ENCODE measurements around the gene ANO2. TPM values are rescaled to one million over a fixed set of nuclear protein-coding genes. Genes with fewer than 3 reads are reported as not detected.

ANO2 gene
- total and polyA plus RNA-seq, 2 experiments from 2014 or later = 2.3 to 4.6 TPM

GRCh38 chr12:5771756-5772155, 173.3 kb downstream of the ANO2 start (continued):
- no peak for TF ChIP-seq REST (IDR thresholded peaks at IDR 0.05; ENCODE audit: unreplicated experiment)
- TF ChIP-seq ETS1 (IDR thresholded peaks at IDR 0.05) = no peak
- no peak for TF ChIP-seq EZH2 (IDR thresholded peaks at IDR 0.05; ENCODE audit: low read depth, unreplicated experiment)
- no peak for TF ChIP-seq ZNF114 (CRISPR knock-in tag; IDR thresholded peaks at IDR 0.05)
- no peak for TF ChIP-seq ZNF331 (CRISPR knock-in tag; IDR thresholded peaks at IDR 0.05; ENCODE audit: low read depth)
- TF ChIP-seq STAT1 (IDR thresholded peaks at IDR 0.05; ENCODE audit: unreplicated experiment) = no peak
- TF ChIP-seq POLR2AphosphoS5 (IDR thresholded peaks at IDR 0.05; ENCODE audit: low read depth) = no peak
- TF ChIP-seq EZH2phosphoT487 (IDR thresholded peaks at IDR 0.05; ENCODE audit: unreplicated experiment) = no peak

GRCh38 chr12:5770727-5771126, 174.3 kb downstream of the ANO2 start:
- Histone ChIP-seq H3K4me2 (no peak overlapping the region), H3K9me2 (ENCODE audit: insufficient read depth) (peaks cover 5% of the 10 kb centered on the region; the same call in 1 of the 2 replicates), H2AFZ (no peak overlapping the region), H3K4me1 (ENCODE audit: insufficient read depth) (no peaks in the 10 kb centered on the region), H3K4me3 (no peak overlapping the region), H3K27me3 (ENCODE audit: insufficient read depth) (no peaks in the 10 kb centered on the region), H4K20me1 (replicated peaks; ENCODE audit: insufficient read depth) (no peaks in the 10 kb centered on the region), H3K79me2 (replicated peaks; ENCODE audit: insufficient read depth) (no peaks in the 10 kb centered on the region), H3K27ac (ENCODE audit: low read depth) (no peak overlapping the region), H3K36me3 (ENCODE audit: insufficient read depth) (no peaks in the 10 kb centered on the region), H3F3A (replicated peaks; ENCODE audit: low read depth) (no peaks in the 10 kb centered on the region)
- TF ChIP-seq ZNF462 (CRISPR knock-in tag; IDR thresholded peaks at IDR 0.05) (no peak), EZH2phosphoT487 (IDR thresholded peaks at IDR 0.05; ENCODE audit: unreplicated experiment) (no peak), EZH2 (IDR thresholded peaks at IDR 0.05; ENCODE audit: low read depth, unreplicated experiment) (no peak), POLR2AphosphoS5 (IDR thresholded peaks at IDR 0.05; ENCODE audit: low read depth) (no peak), JUNB (IDR thresholded peaks at IDR 0.05; ENCODE audit: unreplicated experiment) (no peak)
- no peaks in the 10 kb centered on the region for H3K36me3 Mint-ChIP-seq (ENCODE audit: low read depth)
- no peak overlapping the region for H3K27ac Mint-ChIP-seq
- no peaks in the 10 kb centered on the region for H3K27me3 Mint-ChIP-seq (ENCODE audit: insufficient read depth, low read depth, poor library complexity)
- H3K4me1 Mint-ChIP-seq = no peaks in the 10 kb centered on the region
- no peaks in the 10 kb centered on the region; the same call in 2 of the 3 replicates for H3K9me3 Mint-ChIP-seq
- H3K4me3 Mint-ChIP-seq = no peak overlapping the region
- no peak for DNase-seq (ENCODE audit: low spot score)
- no peak for ATAC-seq

Data from GM23338 (cell line).